ENCODE results near the gene MEGF6. TPM values are rescaled to one million over a fixed set of nuclear protein-coding genes. Genes with fewer than 3 reads are reported as not detected.

Gene MEGF6
- total and polyA plus RNA-seq, 2 donors = 9.6 to 35.2 TPM

DNA sequence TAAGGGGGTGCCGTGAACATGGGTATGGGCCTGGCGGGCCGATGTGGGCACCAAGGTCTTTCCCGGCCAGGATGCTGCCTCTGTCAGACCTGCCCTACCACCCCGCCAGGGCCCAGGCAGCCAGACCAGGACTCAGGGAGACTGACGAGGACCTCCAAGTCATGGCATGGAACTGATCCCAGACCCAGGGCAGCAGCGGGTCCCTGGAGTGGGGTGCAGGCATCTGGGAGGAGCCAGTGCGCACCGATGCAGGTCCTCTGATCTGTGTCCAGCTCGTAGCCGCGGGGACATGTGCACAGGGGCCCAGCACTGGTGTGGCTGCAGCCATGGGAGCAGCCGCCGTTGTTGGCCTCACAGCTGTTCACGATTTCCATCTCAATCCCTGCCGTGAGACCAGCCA is 100.0 kb downstream of the MEGF6 start:
- peaks cover 0 to 5% of the 10 kb centered on the region in 2 donors for H3K9me3 ChIP-seq (ENCODE audit: control insufficient read depth in 2 of 2, insufficient read depth in 1 of 2, low read length in 1 of 2)
- no peak overlapping the region for H3K27ac ChIP-seq (ENCODE audit: low read depth in 1 of 2, low read length in 1 of 2)
- DNase-seq (ENCODE audit: low read depth in 6 of 9, low spot score in 9 of 9) = no peak
- no peaks in the 10 kb centered on the region for H3K36me3 ChIP-seq (ENCODE audit: control insufficient read depth in 2 of 2, insufficient read depth in 2 of 2, low read length in 1 of 2)
- H3K4me1 ChIP-seq (ENCODE audit: control insufficient read depth in 2 of 2, insufficient read depth in 2 of 2, low read length in 2 of 2) = no peaks in the 10 kb centered on the region
- 96% methylated on average over 16 of the region's 16 CpGs for WGBS
- no peaks in the 10 kb centered on the region for H3K27me3 ChIP-seq (ENCODE audit: control insufficient read depth in 2 of 2, insufficient read depth in 1 of 2, low read length in 1 of 2)
- no peak overlapping the region for H3K4me3 ChIP-seq (ENCODE audit: low read length in 2 of 2)

DNA sequence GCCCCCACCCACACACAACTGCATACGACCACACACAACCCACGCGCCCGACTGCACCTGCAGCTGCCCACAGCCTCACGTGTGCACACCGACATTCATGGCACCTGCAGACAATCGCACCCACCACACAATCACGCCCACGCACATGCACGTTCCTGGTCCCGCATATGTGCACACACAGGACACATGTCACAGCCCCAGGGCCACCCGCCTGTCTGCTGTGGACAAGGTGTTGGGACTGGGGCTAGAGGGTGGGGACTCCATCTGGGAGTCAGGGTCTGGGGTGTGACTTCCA is 100.4 kb downstream of the MEGF6 start:
- H3K4me1 ChIP-seq (ENCODE audit: control insufficient read depth in 2 of 2, insufficient read depth in 2 of 2, low read length in 2 of 2) = no peaks in the 10 kb centered on the region
- no peaks in the 10 kb centered on the region for H3K36me3 ChIP-seq (ENCODE audit: control insufficient read depth in 2 of 2, insufficient read depth in 2 of 2, low read length in 1 of 2)
- peaks cover 0 to 5% of the 10 kb centered on the region in 2 donors for H3K9me3 ChIP-seq (ENCODE audit: control insufficient read depth in 2 of 2, insufficient read depth in 1 of 2, low read length in 1 of 2)
- 84% methylated on average over 12 of the region's 12 CpGs for WGBS
- H3K4me3 ChIP-seq (ENCODE audit: low read length in 2 of 2) = no peak overlapping the region
- H3K27ac ChIP-seq (ENCODE audit: low read depth in 1 of 2, low read length in 1 of 2) = no peak overlapping the region
- DNase-seq (ENCODE audit: low read depth in 6 of 9, low spot score in 9 of 9) = no peak
- no peaks in the 10 kb centered on the region for H3K27me3 ChIP-seq (ENCODE audit: control insufficient read depth in 2 of 2, insufficient read depth in 1 of 2, low read length in 1 of 2)

DNA sequence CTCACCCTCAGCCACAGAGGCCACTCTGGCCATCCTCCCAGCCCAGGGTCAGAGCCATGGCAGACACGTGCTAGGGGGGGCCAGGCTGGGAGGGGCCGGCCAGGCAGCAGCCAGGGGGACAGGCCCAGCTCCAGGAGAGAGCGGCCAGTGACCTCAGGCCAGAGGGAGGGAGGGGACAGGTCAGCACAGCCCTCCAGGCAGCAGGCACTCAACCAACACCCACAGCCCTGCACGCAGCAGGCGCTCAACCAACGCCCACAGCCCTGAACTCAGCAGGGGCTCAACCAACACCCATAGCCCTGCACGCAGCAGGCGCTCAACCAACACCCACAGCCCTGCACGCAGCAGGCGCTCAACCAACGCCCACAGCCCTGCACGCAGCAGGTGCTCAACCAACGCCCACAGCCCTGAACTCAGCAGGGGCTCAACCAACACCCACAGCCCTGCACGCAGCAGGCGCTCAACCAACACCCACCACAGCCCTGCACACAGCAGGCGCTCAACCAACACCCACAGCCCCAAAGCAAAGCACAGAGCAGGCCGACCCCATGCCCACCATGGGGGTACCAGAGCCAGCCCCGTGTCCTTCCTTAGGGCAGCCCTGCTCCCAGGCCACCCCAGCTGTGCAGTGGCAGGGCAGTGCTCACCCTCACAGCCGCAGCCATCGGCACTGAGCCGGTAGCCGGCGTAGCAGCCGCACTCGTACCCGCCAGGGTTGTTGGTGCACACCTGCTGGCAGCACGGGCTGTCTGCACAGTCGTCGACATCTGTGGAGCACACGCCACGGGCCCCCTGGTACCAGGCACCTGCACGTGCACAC is 101.0 kb downstream of the MEGF6 start:
- no peak overlapping the region for H3K4me3 ChIP-seq (ENCODE audit: low read length in 2 of 2)
- no peaks in the 10 kb centered on the region for H3K36me3 ChIP-seq (ENCODE audit: control insufficient read depth in 2 of 2, insufficient read depth in 2 of 2, low read length in 1 of 2)
- 91% methylated on average over 32 of the region's 32 CpGs for WGBS

DNA sequence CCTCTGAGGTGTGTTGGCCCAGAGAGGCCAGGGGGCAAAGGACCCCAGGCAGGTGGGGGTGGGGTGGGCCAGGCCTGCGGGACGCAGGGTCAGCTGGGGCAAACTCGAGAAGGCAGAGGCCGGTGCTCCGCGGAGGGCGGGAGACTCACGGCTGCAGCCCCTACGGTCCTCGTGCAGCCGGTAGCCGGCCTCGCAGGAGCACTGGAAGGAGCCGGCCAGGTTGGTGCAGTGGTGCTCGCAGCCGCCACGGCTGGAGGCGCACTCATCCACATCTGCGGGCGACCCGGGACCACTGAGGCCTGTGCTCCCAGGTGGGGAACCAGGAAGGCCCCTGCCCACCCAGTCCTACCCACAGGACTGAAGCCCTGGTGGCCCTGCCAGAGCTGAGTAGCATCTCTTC is 101.6 kb downstream of the MEGF6 start:
- Histone ChIP-seq H3K9me3 (ENCODE audit: control insufficient read depth in 2 of 2, insufficient read depth in 1 of 2, low read length in 1 of 2) (peaks cover 0 to 5% of the 10 kb centered on the region in 2 donors), H3K4me3 (ENCODE audit: low read length in 2 of 2) (no peak overlapping the region), H3K4me1 (ENCODE audit: control insufficient read depth in 2 of 2, insufficient read depth in 2 of 2, low read length in 2 of 2) (no peaks in the 10 kb centered on the region), H3K27ac (ENCODE audit: low read depth in 1 of 2, low read length in 1 of 2) (no peak overlapping the region), H3K36me3 (ENCODE audit: control insufficient read depth in 2 of 2, insufficient read depth in 2 of 2, low read length in 1 of 2) (no peaks in the 10 kb centered on the region), H3K27me3 (ENCODE audit: control insufficient read depth in 2 of 2, insufficient read depth in 1 of 2, low read length in 1 of 2) (no peaks in the 10 kb centered on the region)
- 98% methylated on average over 21 of the region's 21 CpGs for WGBS
- no peak for DNase-seq (ENCODE audit: low read depth in 6 of 9, low spot score in 9 of 9)

More for the DNA sequence above, 101.0 kb downstream of the MEGF6 start:
- H3K4me1 ChIP-seq (ENCODE audit: control insufficient read depth in 2 of 2, insufficient read depth in 2 of 2, low read length in 2 of 2) = no peaks in the 10 kb centered on the region
- no peak overlapping the region for H3K27ac ChIP-seq (ENCODE audit: low read depth in 1 of 2, low read length in 1 of 2)
- no peaks in the 10 kb centered on the region for H3K27me3 ChIP-seq (ENCODE audit: control insufficient read depth in 2 of 2, insufficient read depth in 1 of 2, low read length in 1 of 2)
- DNase-seq (ENCODE audit: low read depth in 6 of 9, low spot score in 9 of 9) = no peak
- H3K9me3 ChIP-seq (ENCODE audit: control insufficient read depth in 2 of 2, insufficient read depth in 1 of 2, low read length in 1 of 2) = peaks cover 0 to 5% of the 10 kb centered on the region in 2 donors

DNA sequence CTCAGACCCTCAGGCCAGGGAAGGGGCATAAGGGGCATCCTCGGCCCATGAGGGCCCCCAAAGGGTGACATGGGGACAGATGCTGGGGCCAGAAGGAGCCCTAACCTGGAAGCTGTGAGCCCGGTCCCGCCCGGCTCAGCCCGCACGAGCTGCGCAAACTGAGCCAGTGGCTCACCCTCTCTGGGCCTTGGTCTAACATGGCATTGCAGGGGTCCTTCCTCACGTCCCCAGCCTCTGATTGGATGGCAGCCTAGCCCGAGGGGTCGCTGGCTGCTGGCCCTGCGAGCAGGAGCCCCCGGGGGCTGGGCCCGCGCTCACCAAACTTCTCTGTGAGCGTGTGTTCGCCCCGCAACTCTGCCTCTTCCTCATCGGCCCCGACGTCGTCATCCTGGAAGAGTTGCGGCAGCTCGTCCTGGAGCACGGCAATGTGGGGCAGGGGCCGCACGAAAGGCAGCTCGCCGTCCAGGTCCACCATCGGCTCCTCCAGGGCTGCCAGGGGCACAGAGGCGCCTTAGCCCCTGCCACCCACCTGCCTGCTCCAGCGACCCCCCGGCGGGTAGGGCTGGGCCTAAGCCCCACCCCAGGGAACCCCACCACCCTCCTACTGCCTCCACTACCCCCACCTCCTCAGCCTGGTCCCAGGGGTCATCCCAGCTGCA is 102.4 kb downstream of the MEGF6 start:
- no peaks in the 10 kb centered on the region for H3K27me3 ChIP-seq (ENCODE audit: control insufficient read depth in 2 of 2, insufficient read depth in 1 of 2, low read length in 1 of 2)
- DNase-seq (ENCODE audit: low read depth in 6 of 9, low spot score in 9 of 9) = no peak
- no peak overlapping the region for H3K27ac ChIP-seq (ENCODE audit: low read depth in 1 of 2, low read length in 1 of 2)
- no peak overlapping the region for H3K4me3 ChIP-seq (ENCODE audit: low read length in 2 of 2)
- no peaks in the 10 kb centered on the region for H3K4me1 ChIP-seq (ENCODE audit: control insufficient read depth in 2 of 2, insufficient read depth in 2 of 2, low read length in 2 of 2)
- 97% methylated on average over 33 of the region's 33 CpGs for WGBS
- H3K9me3 ChIP-seq (ENCODE audit: control insufficient read depth in 2 of 2, insufficient read depth in 1 of 2, low read length in 1 of 2) = peaks cover 0 to 5% of the 10 kb centered on the region in 2 donors
- no peaks in the 10 kb centered on the region for H3K36me3 ChIP-seq (ENCODE audit: control insufficient read depth in 2 of 2, insufficient read depth in 2 of 2, low read length in 1 of 2)

DNA sequence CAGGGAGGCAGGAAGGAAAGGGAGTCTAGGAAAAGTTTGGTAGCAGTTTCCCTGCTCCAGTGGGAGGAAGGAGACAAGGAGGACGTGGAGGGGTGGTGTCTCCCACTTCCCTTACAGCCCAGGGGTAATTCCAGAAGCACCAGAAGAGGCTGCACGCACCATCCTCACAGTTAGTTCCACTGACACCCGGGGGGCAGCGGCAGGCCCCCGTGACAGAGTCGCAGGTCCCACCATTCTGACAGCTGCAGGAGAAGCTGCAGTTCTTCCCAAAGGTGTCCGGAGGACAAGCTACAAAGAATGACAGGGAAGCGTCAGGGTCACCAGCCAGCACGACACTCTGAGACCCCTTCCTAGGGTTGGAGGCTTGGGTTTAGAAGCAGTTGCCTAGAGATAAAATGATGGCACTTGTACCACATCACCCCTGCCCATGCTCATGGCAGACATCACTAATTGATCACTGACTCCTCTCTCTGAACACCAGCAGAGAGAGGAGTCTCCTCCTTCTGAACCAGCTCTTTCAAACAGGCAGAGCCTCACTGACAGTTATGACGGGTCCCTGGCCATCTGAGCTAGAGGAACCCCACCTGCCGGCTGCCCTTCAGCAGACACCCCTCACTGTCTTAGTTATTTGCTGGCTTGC is 103.6 kb downstream of the MEGF6 start:
- Histone ChIP-seq H3K27me3 (ENCODE audit: control insufficient read depth in 2 of 2, insufficient read depth in 1 of 2, low read length in 1 of 2) (no peaks in the 10 kb centered on the region), H3K9me3 (ENCODE audit: control insufficient read depth in 2 of 2, insufficient read depth in 1 of 2, low read length in 1 of 2) (peaks cover 0 to 5% of the 10 kb centered on the region in 2 donors), H3K4me1 (ENCODE audit: control insufficient read depth in 2 of 2, insufficient read depth in 2 of 2, low read length in 2 of 2) (no peaks in the 10 kb centered on the region), H3K36me3 (ENCODE audit: control insufficient read depth in 2 of 2, insufficient read depth in 2 of 2, low read length in 1 of 2) (no peaks in the 10 kb centered on the region), H3K4me3 (ENCODE audit: low read length in 2 of 2) (no peak overlapping the region), H3K27ac (ENCODE audit: low read depth in 1 of 2, low read length in 1 of 2) (no peak overlapping the region)
- WGBS = 95% methylated on average over 11 of the region's 11 CpGs
- DNase-seq (ENCODE audit: low read depth in 6 of 9, low spot score in 9 of 9) = no peak

DNA sequence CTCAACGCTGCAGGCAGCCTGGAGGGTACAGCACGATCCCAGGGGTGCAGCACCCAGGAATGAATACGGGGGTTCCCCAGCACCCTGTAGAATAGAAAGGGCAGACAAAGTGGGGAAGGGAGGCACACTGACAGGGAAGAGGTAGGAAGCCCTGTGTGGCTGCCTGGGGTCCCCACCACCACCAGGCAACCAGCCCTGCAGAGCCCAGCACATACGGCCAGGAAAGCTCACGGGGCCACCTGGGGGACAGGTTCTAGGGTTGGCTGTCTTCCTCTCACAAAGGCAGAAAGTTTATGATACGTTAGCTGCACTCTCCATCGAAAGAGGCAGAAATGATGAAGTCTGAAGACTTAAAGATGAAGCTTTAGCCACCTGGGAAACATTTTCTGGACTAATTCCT is 104.4 kb downstream of the MEGF6 start:
- H3K9me3 ChIP-seq (ENCODE audit: control insufficient read depth in 2 of 2, insufficient read depth in 1 of 2, low read length in 1 of 2) = peaks cover 0 to 3% of the 10 kb centered on the region in 2 donors
- H3K36me3 ChIP-seq (ENCODE audit: control insufficient read depth in 2 of 2, insufficient read depth in 2 of 2, low read length in 1 of 2) = no peaks in the 10 kb centered on the region
- 98% methylated on average over 7 of the region's 7 CpGs for WGBS
- no peaks in the 10 kb centered on the region for H3K27me3 ChIP-seq (ENCODE audit: control insufficient read depth in 2 of 2, insufficient read depth in 1 of 2, low read length in 1 of 2)
- no peak for DNase-seq (ENCODE audit: low read depth in 6 of 9, low spot score in 9 of 9)
- H3K27ac ChIP-seq (ENCODE audit: low read depth in 1 of 2, low read length in 1 of 2) = no peak overlapping the region
- H3K4me1 ChIP-seq (ENCODE audit: control insufficient read depth in 2 of 2, insufficient read depth in 2 of 2, low read length in 2 of 2) = no peaks in the 10 kb centered on the region
- no peak overlapping the region for H3K4me3 ChIP-seq (ENCODE audit: low read length in 2 of 2)

DNA sequence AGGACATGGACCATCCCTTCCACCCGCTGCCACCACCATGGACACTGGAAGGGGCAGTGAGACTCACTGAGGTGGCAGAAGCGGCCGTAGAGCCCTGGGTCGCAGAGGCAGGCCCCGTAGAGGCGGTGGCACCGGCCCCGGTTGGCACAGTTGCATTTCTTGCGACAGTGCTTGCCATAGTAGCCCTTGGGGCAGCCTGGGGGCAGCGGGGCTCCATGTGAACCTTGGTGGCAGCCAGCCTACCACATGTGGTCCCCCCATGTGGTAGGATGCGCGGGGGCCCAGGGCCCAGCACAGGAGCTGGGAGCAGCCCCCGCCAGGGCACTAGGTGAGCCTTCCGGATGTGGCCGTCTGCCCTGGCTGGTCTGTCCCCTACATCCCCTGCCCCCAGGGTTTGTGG is 105.3 kb downstream of the MEGF6 start:
- 99% methylated on average over 15 of the region's 15 CpGs for WGBS
- no peak for DNase-seq (ENCODE audit: low read depth in 6 of 9, low spot score in 9 of 9)
- no peaks in the 10 kb centered on the region for H3K36me3 ChIP-seq (ENCODE audit: control insufficient read depth in 2 of 2, insufficient read depth in 2 of 2, low read length in 1 of 2)
- no peaks in the 10 kb centered on the region for H3K4me1 ChIP-seq (ENCODE audit: control insufficient read depth in 2 of 2, insufficient read depth in 2 of 2, low read length in 2 of 2)
- H3K27me3 ChIP-seq (ENCODE audit: control insufficient read depth in 2 of 2, insufficient read depth in 1 of 2, low read length in 1 of 2) = no peaks in the 10 kb centered on the region
- no peak overlapping the region for H3K4me3 ChIP-seq (ENCODE audit: low read length in 2 of 2)
- no peaks in the 10 kb centered on the region for H3K9me3 ChIP-seq (ENCODE audit: control insufficient read depth in 2 of 2, insufficient read depth in 1 of 2, low read length in 1 of 2)
- no peak overlapping the region for H3K27ac ChIP-seq (ENCODE audit: low read depth in 1 of 2, low read length in 1 of 2)

DNA sequence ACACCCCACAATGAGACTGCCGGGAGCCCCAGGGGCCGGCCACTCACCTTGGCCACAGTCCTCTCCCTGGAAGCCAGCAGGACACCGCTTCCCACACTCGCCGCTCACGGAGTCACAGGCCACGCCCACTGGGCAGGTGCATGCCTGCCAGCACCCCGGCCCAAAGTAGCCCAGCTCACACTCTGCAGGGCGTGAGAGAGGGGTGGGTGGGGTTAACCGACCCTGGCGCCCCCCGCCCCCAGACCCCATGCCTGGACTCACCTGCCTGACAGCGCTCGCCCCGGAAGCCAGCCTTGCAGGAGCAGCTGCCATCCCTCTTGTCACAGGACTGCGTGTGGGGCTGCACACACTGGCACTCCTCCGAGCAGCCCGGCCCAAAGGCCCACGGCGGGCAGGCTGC is 106.1 kb downstream of the MEGF6 start:
- Histone ChIP-seq H3K36me3 (ENCODE audit: control insufficient read depth in 2 of 2, insufficient read depth in 2 of 2, low read length in 1 of 2) (no peaks in the 10 kb centered on the region), H3K27ac (ENCODE audit: low read depth in 1 of 2, low read length in 1 of 2) (no peak overlapping the region)
- WGBS = 96% methylated on average over 20 of the region's 20 CpGs

More for the DNA sequence above, 106.1 kb downstream of the MEGF6 start:
- no peaks in the 10 kb centered on the region for H3K9me3 ChIP-seq (ENCODE audit: control insufficient read depth in 2 of 2, insufficient read depth in 1 of 2, low read length in 1 of 2)
- H3K4me3 ChIP-seq (ENCODE audit: low read length in 2 of 2) = no peak overlapping the region
- H3K27me3 ChIP-seq (ENCODE audit: control insufficient read depth in 2 of 2, insufficient read depth in 1 of 2, low read length in 1 of 2) = no peaks in the 10 kb centered on the region
- no peaks in the 10 kb centered on the region for H3K4me1 ChIP-seq (ENCODE audit: control insufficient read depth in 2 of 2, insufficient read depth in 2 of 2, low read length in 2 of 2)
- DNase-seq (ENCODE audit: low read depth in 6 of 9, low spot score in 9 of 9) = no peak

Data from thymus (tissue), 11 donors.